Measurements from ENCODE around the gene DEPDC4. TPM values are rescaled to one million over a fixed set of nuclear protein-coding genes. Genes with fewer than 3 reads are reported as not detected.

DEPDC4 gene
- total and polyA plus RNA-seq, 2 of the 4 experiments (the other 2 are of a cell fraction), result 0.72 to 0.79 TPM

DNA sequence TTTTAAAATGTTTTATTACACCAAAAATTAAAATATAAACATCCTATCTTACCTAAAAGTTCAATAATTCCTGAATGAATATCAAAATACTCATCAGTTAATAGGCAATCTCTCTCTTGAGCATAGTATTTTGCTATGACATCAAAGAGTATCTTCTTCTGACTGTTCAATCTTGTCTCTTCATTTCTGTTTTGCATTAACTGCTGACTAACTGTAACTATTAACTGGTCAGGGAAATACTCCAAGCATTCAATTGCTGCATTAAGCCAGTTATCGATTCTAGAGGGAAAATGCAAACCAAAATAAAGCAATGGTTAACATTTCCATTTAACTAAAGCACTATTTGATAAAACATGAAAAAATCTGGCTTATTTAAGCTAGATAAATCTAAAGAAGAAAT, 13.4 kb downstream of the DEPDC4 start:
- no peak overlapping the region for H2AK9ac ChIP-seq (replicated peaks; ENCODE audit: low read depth, low read length, poor library complexity)
- H2AK5ac ChIP-seq (ENCODE audit: low read depth, low read length), result no peak overlapping the region
- CTCF ChIA-PET, result interaction anchor here (0.6 kb wide), 1 partner anchor 301 kb away, joined by 3 read pairs; no protein-coding TSS in a partner anchor
- in situ Hi-C loops (cut with MboI; ENCODE audit: low sequenced_read_pairs) (no loop called here), dilution Hi-C loops (cut with HindIII; ENCODE audit: low sequenced_read_pairs, unreplicated experiment) (no loop called here), intact Hi-C loops (cut with micrococcal nuclease) (no loop called here)
- no peaks in the 10 kb centered on the region for H3K9me3 ChIP-seq (ENCODE audit: control insufficient read depth, insufficient read depth, low read length)
- H3K36me3 ChIP-seq (ENCODE audit: control insufficient read depth, insufficient read depth, low read length), result no peaks in the 10 kb centered on the region
- no peak for DNase-seq
- H4K5ac ChIP-seq (ENCODE audit: low read depth, low read length), result no peak overlapping the region
- no peaks in the 10 kb centered on the region for H3K79me1 ChIP-seq (ENCODE audit: low read depth in 1 of 2, low read length in 2 of 2)
- H3K4me3 ChIP-seq (ENCODE audit: insufficient read depth, low read depth, low read length), result no peak overlapping the region
- no peaks in the 10 kb centered on the region for H3K4me1 ChIP-seq (ENCODE audit: control insufficient read depth, insufficient read depth, low read length)
- no peak overlapping the region for H3K23ac ChIP-seq (ENCODE audit: low read depth, low read length)
- no peak overlapping the region for H2BK20ac ChIP-seq (ENCODE audit: low read depth, low read length)
- no TSS peak for BruUV-seq (replicated peaks)
- no peak overlapping the region for H3K9ac ChIP-seq (ENCODE audit: low read depth, low read length)
- no CpG with 5 or more reads among the region's 1 CpG for WGBS, 2 experiments (ENCODE audit: extremely low coverage in 2 of 2, insufficient read length in 1 of 2)
- POLR2A ChIA-PET (ENCODE audit: unreplicated experiment), result no interaction called here
- no peak overlapping the region for H3K18ac ChIP-seq (ENCODE audit: low read depth, low read length)
- H4K20me1 ChIP-seq (ENCODE audit: insufficient read depth, low read length), result no peaks in the 10 kb centered on the region
- no peak overlapping the region for H2BK120ac ChIP-seq (ENCODE audit: low read depth, low read length)
- no peak overlapping the region for H2BK5ac ChIP-seq (ENCODE audit: low read depth, low read length, poor library complexity, severe bottlenecking)
- H4K91ac ChIP-seq (ENCODE audit: insufficient read depth, low read depth, low read length), result no peak overlapping the region
- H3K4ac ChIP-seq (ENCODE audit: low read depth, low read length), result no peak overlapping the region
- H3K27me3 ChIP-seq (ENCODE audit: control insufficient read depth, insufficient read depth, low read length), result no peaks in the 10 kb centered on the region
- no peak for TF ChIP-seq CHD1 (IDR thresholded peaks at IDR 0.05; ENCODE audit: low read depth, low read length)
- TF ChIP-seq MXI1 (IDR thresholded peaks at IDR 0.05; ENCODE audit: borderline replicate concordance, low read depth, low read length), result no peak
- TF ChIP-seq, protein P1, sequence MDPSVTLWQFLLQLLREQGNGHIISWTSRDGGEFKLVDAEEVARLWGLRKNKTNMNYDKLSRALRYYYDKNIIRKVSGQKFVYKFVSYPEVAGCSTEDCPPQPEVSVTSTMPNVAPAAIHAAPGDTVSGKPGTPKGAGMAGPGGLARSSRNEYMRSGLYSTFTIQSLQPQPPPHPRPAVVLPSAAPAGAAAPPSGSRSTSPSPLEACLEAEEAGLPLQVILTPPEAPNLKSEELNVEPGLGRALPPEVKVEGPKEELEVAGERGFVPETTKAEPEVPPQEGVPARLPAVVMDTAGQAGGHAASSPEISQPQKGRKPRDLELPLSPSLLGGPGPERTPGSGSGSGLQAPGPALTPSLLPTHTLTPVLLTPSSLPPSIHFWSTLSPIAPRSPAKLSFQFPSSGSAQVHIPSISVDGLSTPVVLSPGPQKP (IDR thresholded peaks at IDR 0.05; ENCODE audit: borderline replicate concordance, low read depth, low read length), result no peak
- H3K9me1 ChIP-seq (ENCODE audit: insufficient read depth, low read length), result no peaks in the 10 kb centered on the region
- no peak overlapping the region for H2BK15ac ChIP-seq (ENCODE audit: low read depth, low read length)
- H3K14ac ChIP-seq (replicated peaks; ENCODE audit: low read depth, low read length), result no peak overlapping the region
- no peak overlapping the region for H3K27ac ChIP-seq (ENCODE audit: insufficient read depth, low read length)
- H2AFZ ChIP-seq (replicated peaks; ENCODE audit: low read length, poor library complexity), result no peak overlapping the region
- no peak overlapping the region for H3K4me2 ChIP-seq (ENCODE audit: low read depth, low read length)
- H3K56ac ChIP-seq (ENCODE audit: extremely low read depth, insufficient read depth, low read length), result no peak overlapping the region
- no peak overlapping the region for H4K8ac ChIP-seq (ENCODE audit: low read depth in 2 of 2, low read length in 2 of 2)
- ATAC-seq (ENCODE audit: low read depth), result no peak

Data from IMR-90 (cell line).